ENCODE results near the gene PNRC1. TPM values are rescaled to one million over a fixed set of nuclear protein-coding genes. Genes with fewer than 3 reads are reported as not detected.

PNRC1 gene
- total RNA-seq, 1 experiment from 2014 or later, result 12.7 TPM

Other genes with a start within 250 kb of the PNRC1 start
- 26.9 and 36.0 TPM in 2 replicates for gene RNGTT, start 117.1 kb upstream of the PNRC1 start, total RNA-seq (2014; rRNA removed; shearing (Covaris generic))
- 2.1 and 3.7 TPM in 2 replicates for gene SRSF12, start 37.3 kb downstream of the PNRC1 start, total RNA-seq (2014; rRNA removed; shearing (Covaris generic))
- gene PM20D2, start 65.3 kb downstream of the PNRC1 start, total RNA-seq (2014; rRNA removed; shearing (Covaris generic)), result 2.0 and 3.1 TPM in 2 replicates
- 0.07 and 0.10 TPM in 2 replicates for gene GABRR1, start 136.6 kb downstream of the PNRC1 start, total RNA-seq (2014; rRNA removed; shearing (Covaris generic))
- not detected in 2 replicates for gene GABRR2, start 234.5 kb downstream of the PNRC1 start, total RNA-seq (2014; rRNA removed; shearing (Covaris generic))

All from H7 (cell line).